ACHN (cell line): ENCODE results near the gene IFNAR1.
"Not testable (repeated sequence)": the region's sequence is repeated elsewhere in the genome, so short reads cannot be mapped to it uniquely, and the experiment has no call there.

Source experiments
- DNase-seq: peaks from one replicate; pipeline ENCODE4 v3.0.0-alpha.2; 2015
- in situ Hi-C: cut with HindIII; loops from 2 replicates; pipeline ENCODE4 v1.10.0; 2017; ENCODE audit warnings: low sequenced_read_pairs, low pct_ligation_motif_present, low pct_unique_long_range_greater_than_20kb

The IFNAR1 gene

GRCh38 chr21:33302055-33302454, 22.7 kb upstream of the IFNAR1 start:
- DNase-seq, result peak; percentile 10
- in situ Hi-C loops, result no loop called here

- in situ Hi-C loops, result no loop called here
Observed at GRCh38 chr21:33302796-33303195, 22.0 kb upstream of the IFNAR1 start.

GRCh38 chr21:33305344-33305671, 19.5 kb upstream of the IFNAR1 start:
- DNase-seq, result no peak
- in situ Hi-C loops, result no loop called here

More at GRCh38 chr21:33302796-33303195, 22.0 kb upstream of the IFNAR1 start:
- no peak for DNase-seq

GRCh38 chr21:33305938-33306337, 18.8 kb upstream of the IFNAR1 start:
- DNase-seq, result no peak
- in situ Hi-C loops, result no loop called here

- in situ Hi-C loops, result no loop called here
- no peak for DNase-seq
Observed at GRCh38 chr21:33308586-33309490, 15.9 kb upstream of the IFNAR1 start.

GRCh38 chr21:33309778-33310177, 15.0 kb upstream of the IFNAR1 start:
- in situ Hi-C loops, result no loop called here
- no peak for DNase-seq

GRCh38 chr21:33312121-33312520, 12.6 kb upstream of the IFNAR1 start:
- in situ Hi-C loops, result no loop called here
- DNase-seq, result no peak

- in situ Hi-C loops, result no loop called here
- no peak for DNase-seq
Observed at GRCh38 chr21:33313183-33313582, 11.6 kb upstream of the IFNAR1 start.

- in situ Hi-C loops, result no loop called here
- no peak for DNase-seq
Observed at GRCh38 chr21:33313611-33314010, 11.2 kb upstream of the IFNAR1 start.

- DNase-seq, result no peak
- in situ Hi-C loops, result no loop called here
Observed at GRCh38 chr21:33314111-33314510, 10.7 kb upstream of the IFNAR1 start.

- in situ Hi-C loops, result no loop called here
- DNase-seq, result no peak
Observed at GRCh38 chr21:33315946-33316710, 8.6 kb upstream of the IFNAR1 start.

GRCh38 chr21:33317145-33317544, 7.6 kb upstream of the IFNAR1 start:
- in situ Hi-C loops, result no loop called here

GRCh38 chr21:33317786-33318486, 6.8 kb upstream of the IFNAR1 start:
- in situ Hi-C loops, result no loop called here
- no peak for DNase-seq

More at GRCh38 chr21:33317145-33317544, 7.6 kb upstream of the IFNAR1 start:
- no peak for DNase-seq

- DNase-seq, in situ Hi-C loops: not testable (repeated sequence)
Observed at GRCh38 chr21:33321005-33321404, 3.8 kb upstream of the IFNAR1 start.

GRCh38 chr21:33323610-33324009, 1.2 kb upstream of the IFNAR1 start:
- DNase-seq, in situ Hi-C loops: not testable (repeated sequence)

- peak; percentile 48 for DNase-seq
- in situ Hi-C loops, result no loop called here
Observed at GRCh38 chr21:33325222-33326067, 675 bp downstream of the IFNAR1 start.

- in situ Hi-C loops, result no loop called here
- DNase-seq, result no peak
Observed at GRCh38 chr21:33327326-33327725, 2.6 kb downstream of the IFNAR1 start.

- in situ Hi-C loops, result no loop called here
- no peak for DNase-seq
Observed at GRCh38 chr21:33327792-33328433, 3.1 kb downstream of the IFNAR1 start.
